Activated T-cell treated with anti-CD3 and anti-CD28 coated beads, Interleukin-2, amount 50 U/mL, for 1 hour (primary cell): ENCODE results near the gene MARS1.
"Not testable (repeated sequence)": the region's sequence is repeated elsewhere in the genome, so short reads cannot be mapped to it uniquely, and the experiment has no call there.

Experiments
- DNase-seq: peaks from one replicate; pipeline ENCODE4 v3.0.0-alpha.2; 2020

MARS1 gene

DNA sequence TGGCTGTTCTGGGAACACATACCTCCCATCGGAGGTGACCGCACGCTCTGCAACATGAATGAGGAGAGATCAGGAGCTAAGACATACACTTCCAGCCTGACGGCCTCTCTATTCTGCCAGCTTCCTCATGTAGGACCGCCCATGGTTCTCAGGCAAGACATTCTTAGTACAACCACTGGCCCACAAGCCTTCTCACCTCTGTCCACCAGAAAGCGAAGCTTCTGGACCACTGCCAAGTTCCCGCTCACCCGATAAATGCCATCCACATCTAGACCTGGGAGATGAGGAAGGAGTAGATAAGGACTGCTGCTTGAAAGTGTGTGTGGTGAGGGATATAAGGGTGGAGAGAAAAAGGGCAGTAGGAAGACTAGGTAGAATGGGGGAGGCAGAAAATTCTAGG, 13.4 kb upstream of the MARS1 start:
- DNase-seq, result no peak

DNA sequence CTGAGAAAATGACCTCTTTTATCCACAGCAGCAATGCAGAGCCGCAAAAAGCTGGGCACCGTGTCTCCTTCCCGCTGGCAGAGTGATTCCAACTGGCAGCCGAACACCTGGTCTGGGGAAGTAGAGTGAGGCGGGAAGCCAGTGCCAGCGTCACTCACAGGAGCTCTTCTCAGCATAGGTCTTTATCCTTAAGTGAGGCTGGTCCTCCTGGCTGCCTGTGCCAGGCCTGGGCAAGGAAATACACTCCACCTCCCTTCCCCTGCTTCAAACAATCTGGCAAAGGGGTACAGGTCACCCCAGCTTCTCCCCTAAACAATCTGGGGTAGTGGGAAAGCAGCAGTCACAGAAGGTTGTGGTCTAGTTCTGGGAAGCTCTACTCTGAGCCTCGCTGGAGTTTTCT, 13.0 kb upstream of the MARS1 start:
- DNase-seq, result no peak

DNA sequence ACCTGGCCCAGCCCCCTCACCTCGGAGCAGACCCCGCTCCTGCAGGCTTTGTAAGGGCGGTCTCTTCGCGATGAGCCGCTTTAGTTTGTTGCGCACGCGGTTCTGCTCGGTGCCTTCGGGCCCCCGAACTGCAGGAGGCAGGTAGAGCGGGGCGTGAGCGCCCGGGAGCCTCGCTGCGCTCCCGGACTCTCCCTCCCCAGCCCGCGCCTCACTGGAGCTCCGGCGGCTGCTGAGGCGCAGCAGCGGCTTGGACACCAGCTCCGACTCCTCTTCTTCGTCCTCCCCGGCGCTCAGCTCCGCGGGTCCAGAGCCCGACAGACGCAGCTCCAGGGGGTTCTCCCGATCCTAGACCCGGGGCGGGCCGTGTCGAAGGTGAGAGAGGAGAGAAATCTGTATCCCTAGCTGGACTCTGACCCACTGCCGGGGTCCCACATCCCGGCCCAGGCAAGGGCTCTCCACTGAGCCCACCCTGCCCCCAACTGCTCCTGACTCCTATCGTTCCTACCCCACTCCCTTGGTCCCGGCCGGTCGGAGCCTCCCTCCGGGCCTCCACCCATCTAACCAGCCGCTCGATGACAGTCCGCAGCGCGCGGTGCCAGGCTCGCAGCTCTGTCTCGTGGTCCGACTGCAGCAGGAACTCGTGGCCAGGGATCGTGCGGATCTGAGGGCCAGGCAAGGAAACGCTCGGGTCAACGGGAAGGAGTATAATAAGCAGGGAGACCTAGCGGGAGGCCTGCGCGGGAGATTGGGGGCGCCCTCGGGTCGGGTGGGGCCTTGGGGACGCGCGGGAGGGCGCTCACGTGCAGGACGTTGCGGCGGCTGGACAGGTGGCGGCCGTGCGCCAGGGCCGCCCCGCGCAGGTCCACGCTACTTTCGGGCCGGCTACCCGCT, 12.4 kb upstream of the MARS1 start:
- no peak for DNase-seq

DNA sequence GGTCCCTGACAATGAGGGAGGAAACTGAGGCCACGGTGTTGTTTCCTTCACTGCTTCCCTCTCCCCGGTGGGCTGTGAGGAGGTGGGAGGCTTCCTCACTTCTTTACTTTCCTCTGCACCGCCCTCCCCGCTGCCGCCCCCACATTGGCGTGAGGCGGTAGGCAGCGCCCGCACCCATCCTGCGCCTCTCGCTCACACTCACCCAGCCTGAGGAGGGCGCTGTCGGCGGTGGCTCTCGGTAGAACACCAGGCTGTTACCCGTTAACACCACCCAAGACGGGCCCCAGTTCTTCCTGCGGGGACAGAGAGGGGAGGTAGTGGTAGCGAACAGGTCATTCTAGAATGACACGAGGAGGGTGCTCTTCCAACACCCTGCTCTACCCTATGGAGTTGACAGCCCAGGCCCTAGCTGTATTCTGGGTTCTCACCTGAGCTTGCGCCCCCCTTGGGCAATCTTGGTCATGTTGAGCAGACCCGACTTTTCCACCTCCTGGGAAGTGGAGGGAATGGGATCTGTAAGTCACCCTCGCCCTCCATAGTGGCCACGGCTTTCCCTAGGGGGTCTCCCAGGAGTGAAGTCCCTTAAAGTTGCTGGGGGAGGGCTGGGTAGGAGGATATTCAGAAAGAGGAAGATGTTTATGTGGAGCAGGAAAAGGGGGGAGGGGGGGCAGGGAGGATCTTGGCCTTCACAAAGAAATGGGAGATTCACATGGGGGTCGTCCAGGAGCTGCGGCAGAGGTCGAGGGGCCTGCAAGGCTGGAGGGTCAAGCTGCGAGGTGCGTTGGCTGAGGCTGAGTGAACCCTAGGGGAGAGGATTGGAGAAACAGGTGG, 11.5 kb upstream of the MARS1 start:
- DNase-seq, result peak; percentile 77

DNA sequence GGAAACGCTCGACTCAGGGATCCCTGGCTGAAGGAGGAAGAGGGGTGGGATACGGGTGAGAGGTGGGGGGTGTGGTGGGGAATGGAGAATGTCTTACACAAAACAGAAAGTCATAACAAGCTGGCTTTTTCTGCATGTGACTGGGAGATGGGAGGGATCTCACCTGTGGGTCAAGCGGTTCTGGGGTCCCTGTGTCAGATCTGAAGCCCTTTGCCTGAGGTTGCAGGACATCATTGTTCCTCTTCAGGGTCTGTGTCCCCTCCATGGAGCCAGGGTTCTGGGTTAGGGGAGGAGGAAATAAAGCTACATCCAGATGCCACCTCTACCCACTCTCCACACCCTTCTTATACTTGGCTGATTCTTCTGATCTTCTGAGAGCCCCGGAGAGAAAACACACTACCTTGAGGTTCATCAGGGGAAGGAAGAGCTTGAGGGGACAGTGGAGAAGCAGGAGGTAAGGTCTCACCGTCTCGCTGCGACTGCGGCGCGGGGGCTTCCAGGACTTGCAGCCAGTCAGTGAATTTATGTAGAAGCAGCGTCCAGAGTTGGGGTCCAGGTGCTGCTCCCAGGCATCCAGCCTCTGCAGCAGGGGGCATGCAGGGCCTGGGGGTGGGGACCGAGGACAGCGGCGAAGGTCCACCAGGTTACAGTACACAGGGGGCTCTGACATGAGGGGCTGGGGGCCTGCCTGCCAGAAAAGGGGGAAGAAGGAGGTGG, 10.7 kb upstream of the MARS1 start:
- no peak for DNase-seq

DNA sequence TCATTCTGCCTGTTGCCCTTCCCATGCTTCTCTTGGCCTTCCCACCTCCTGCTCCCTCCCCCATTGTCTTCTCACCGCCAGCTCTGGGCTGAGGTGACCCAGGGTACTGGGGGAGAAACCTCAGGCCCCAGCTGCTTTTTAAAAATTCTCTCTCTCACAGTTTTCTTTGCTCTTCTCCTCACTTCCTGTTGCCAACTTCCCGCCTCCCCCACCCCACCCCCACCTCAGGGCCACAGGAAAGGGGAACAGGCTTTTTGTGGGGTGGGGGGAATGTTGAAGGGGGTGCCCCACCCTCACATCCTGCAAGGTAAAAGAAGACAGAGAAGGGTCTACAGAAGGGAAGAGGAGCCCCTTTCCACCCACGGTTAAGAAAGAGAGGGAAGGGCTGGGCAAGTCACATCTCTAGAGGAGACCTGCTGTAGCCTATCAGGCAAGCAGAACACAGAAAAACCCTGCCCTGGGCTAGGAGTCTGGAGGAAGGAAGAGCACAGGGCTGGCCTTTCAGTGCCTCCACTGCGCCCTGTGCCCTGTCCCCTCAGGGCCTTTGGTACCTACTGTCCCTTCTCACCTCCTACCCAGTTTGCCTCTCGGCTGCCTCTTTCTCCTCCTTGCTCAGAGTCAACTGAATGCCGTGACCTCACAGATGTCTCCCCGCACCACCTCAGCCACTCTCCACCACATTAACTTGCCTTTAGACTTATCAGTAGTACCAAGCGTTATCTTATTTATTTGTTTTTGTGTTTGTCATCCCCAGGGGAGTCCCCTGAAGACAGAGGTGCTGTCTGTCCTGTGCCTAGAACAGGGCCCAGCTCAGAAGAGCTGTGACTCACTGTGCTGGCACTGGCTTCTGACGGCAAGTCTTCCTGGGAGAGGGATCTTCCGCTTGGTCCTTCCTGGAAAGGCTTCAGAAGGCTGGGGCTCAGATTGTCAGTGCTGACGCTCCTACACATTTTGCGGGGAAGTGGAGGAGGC, 9.9 kb upstream of the MARS1 start:
- peak; percentile 73 for DNase-seq

DNA sequence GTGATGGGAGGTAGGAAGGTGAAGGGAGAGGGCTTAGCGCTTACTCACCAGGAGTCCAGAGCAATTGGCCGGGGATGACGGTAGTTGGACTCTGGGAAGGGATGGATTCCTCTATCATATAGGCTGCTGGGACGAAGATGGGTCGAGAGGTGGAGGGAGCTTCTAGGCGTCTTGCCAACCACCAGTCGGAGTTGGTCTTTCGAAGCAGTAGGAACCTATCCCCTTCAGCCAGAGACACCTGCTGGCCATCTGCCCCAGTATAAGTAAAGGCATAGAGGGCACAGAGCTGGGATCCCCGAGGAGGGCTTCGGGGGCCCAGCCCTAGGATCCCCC, 8.9 kb upstream of the MARS1 start:
- DNase-seq, result no peak

DNA sequence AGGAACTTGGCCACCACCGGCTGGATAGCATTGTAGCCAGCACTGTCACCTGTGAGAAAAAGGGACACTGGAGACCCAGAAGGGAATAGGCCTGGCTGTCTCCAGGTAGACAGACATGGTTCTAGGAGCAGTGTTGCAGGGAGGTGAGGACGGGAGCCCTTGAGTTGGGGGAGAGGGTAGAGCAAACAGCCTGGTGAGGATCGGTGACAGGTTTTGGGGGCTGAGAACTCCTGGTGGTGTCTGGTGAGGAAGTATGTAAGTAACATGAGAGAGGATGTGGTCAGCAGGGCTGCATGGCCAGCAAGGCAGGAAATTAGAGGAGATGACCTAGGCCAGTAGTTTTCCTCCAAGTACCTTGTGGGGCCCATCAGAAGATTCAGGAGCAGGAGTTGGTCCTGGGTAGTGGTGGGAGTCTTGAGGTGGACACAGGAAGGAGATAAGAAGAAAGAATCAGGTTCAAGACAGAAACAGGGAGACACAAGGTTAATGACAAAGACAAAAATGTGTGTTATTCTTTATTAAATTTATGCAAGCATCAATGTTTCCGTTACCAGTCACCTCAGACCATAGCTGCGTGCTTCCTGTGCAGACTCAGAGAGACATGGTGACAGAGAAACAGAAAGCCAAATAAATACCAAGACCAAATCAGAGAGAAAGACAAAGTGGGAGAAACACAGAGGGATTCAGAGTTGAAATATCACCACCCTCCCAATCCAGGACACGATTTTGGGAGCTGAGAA, 8.3 kb upstream of the MARS1 start, which contains the start of gene ARHGAP9:
Gene ARHGAP9 (minus strand): TSS at position 491 of the 740 bp plus-strand sequence. CDS start 460 bp downstream, at position 31.
- peak; percentile 67 for DNase-seq

DNA sequence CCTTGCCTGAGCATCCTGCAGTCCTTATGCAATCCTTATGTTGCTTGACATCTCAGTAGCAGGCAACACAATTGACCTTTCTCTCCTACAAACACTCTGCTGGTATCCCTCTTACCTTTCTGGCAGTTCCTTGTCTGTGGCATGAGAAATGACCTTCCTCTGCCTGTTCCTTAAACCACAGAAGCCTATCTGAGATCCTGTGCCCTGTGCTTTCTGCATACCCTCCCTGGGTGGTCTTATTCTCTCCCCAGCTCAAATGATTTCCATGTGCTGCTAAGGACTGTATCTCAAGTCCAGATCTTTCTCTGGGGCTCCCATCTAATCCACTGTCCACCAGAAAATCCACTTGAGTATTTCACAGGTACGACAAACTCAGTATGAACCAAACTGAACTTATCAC, 6.2 kb upstream of the MARS1 start:
- DNase-seq, result no peak

DNA sequence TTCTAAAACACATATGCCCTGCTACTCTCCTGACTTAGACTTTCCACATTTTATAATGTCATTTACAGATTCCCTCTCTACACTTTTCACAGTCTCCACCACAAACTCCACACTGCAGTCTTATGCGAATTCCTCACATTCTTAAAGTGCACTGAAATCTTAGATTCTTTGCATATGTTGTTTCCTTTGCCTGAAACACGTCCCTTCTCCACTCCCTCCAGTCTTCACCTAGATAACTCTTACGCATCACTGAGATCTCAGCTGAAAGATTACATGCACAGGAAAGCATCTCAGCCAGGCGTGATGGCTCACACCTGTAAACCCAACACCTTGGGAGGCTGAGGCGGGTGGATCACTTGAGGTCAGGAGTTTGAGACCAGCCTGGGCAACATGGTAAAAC, 4.4 kb upstream of the MARS1 start:
- DNase-seq, result no peak

DNA sequence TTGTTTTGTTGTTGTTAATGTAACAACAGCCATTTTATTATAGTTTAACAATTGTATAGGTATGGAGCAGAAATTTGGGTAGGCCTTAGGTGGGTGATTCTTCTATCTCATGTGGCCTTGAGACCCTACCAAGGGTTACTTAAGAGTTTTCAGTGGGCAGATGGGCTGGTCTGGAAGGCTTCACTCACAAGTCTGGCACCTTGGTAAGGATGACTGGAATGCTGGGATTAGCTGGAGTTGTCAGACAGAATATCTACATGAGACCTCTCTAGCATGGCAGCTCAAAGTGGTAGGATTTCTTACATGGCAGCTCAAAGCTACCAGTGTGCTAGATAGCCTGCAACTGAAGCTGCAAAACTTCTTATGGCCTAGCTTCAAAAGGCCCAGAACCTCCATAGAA, 2.2 kb upstream of the MARS1 start:
- no peak for DNase-seq

DNA sequence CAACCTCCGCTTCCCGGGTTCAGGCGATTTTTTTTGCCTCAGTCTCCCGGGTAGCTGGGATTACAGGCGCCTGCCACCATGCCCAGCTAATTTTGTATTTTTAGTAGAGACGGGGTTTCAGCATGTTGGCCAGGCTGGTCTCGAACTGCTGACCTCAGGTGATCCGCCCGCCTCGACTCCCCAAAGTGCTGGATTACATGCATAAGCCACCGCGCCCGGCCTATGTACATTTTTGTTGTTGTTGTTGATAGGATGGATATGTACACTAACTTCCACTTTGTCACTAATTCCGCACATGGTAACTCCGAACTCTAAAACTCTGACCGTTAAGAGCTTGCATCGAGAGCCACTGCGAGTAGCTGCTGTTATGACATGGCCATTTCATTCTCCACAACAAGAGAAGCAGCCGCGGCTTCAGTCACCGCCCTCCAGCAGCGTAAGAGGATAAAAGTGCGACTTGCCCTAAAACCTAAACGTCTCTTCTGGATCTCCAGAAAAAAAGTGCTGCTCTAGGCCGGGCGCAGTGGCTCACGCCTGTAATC, 742 bp upstream of the MARS1 start:
- no peak for DNase-seq

DNA sequence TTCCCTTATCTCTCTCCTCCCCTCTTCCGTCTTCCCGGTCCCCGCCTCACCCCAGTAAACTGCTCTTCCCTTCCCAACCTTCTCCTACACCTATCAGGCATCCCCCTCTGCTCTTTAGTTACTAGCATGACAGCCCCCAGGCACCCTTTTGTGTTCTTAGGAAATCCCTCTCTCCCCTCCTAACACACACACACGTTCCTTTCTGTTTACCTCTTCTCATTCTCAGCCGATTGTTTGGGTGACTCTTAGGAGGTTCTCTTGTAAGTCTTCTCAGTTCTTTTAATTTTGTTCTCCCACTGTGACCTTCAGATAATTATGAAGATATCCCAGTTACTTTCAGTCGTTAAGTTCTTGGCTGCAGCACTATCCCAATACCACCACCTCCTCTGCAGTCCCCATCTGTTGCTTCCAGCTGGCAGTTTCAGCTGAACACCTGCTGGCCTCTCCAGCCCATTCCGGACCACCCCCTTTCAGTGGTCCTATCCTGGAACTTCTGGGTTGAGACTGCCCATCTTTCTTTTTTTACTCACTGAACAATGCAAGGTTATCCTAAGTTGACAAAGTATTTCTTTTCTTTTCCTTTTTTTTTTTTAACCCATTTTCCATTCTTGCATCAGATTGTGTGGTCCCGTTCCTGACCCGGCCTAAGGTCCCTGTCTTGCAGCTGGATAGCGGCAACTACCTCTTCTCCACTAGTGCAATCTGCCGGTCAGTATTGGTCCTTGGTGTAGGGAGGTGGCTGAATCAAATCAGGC, 711 bp downstream of the MARS1 start:
- no peak for DNase-seq

DNA sequence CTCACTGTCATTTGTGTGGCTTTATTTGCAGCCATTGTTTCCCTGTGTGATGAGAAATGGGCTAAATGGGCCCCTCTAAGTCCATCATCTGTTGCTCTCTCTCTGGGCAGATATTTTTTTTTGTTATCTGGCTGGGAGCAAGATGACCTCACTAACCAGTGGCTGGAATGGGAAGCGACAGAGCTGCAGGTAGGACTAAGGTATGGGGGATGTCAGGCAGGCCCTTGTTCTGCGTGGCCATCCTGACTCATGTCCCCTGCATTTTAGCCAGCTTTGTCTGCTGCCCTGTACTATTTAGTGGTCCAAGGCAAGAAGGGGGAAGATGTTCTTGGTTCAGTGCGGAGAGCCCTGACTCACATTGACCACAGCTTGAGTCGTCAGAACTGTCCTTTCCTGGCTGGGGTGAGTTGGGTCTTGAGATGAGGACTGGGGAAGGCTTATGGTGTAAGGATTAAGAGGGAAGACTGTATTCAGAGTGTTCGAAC, 1.3 kb downstream of the MARS1 start:
- DNase-seq, result no peak

DNA sequence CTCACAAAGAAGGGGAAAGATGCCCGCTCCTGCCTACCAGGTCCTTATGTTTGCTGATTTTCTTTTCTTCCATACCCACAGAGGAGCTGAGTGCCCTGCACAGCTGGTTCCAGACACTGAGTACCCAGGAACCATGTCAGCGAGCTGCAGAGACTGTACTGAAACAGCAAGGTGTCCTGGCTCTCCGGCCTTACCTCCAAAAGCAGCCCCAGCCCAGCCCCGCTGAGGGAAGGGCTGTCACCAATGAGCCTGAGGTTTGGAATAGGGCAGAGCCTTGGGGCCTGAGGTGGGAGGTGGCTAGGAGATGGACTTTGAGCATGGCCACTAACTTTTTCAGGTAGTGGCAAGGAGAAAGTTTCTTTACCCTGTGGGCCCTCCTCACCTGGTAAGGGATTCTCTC, 2.3 kb downstream of the MARS1 start:
- no peak for DNase-seq

DNA sequence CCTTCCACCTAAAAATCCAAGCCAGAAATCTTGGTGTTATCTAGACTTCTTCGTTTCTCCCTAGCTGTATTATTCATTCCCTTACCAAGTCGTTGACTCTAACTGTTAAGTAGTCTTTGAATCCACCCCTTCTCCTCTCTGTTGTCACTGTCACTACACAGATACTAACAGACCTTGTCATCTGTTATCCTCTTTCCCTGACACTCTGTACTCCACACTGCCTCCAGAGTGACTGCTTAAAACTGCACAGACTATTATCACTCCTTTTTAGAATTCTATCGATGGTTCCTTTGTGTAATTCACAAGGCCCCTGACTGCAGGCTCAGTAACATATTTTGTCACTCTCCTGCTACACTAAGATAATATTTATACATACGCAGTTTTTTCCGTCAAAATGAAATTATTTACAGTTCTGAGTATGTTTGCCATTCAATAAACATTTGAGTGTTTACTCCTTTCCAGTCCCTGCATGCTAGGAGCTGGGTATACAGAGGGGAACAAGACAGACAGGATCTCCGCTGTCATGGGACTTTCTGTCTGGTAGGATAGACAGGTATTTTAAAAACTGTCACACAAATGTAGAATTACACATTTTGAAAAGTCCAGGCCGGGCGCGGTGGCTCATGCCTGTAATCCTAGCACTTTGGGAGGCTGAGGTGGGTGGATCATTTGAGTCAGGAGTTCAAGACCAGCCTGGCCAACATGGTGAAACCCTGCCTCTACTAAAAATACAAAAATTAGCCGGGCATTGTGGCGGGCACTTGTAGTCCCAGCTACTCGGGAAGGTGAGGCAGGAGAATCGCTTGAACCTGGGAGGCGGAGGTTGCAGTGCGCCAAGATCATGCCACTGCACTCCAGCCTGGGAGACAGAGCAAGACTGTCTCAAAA, 3.8 kb downstream of the MARS1 start:
- no peak for DNase-seq

DNA sequence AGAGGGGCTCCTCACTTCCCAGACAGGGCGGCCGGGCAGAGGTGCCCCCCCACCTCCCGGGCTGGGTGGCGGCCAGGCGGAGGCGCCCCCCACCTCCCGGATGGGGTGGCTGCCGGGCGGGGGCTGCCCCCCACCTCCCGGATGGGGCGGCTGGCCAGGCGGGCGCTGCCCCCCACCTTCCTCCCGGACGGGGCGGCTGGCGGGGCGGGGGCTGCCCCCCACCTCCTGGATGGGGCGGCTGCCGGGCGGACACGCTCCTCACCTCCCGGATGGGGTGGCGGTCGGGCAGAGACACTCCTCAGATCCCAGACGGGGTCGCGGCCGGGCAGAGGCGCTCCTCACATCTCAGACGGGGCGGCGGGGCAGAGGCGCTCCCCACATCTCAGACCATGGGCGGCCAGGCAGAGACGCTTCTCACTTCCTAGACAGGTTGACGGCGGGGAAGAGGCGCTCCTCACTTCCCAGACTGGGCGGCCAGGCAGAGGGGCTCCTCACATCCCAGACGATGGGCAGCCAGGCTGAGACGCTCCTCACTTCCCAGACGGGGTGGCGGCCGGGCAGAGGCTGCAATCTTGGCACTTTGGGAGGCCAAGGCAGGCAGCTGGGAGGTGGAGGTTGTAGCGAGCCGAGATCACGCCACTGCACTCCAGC, 7.3 kb downstream of the MARS1 start:
- not testable (repeated sequence) for DNase-seq

DNA sequence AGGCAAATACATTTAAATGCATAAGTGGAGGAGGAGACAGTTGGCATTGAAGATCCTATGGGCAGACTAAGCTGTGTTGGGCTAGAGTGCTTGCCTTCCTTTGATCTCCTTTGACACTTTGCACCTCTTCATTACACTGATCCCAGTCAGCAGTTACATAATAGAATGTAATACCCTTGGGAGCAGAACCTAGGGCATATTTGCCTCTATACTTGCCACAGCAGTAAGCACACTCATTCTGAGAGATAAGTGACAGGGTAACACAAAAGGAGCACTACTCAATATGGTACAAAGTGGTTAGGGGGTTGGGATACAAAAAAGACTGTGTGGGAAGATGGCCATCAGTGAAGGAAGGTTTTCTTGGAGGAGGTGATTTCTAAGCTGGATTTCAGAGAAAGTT, 9.0 kb downstream of the MARS1 start:
- DNase-seq, result no peak
